GM21381 (cell line): ENCODE data around the gene PHF19.

Experiments
- ATAC-seq: cut with Tn5 transposase; IDR thresholded peaks from one replicate; pipeline ENCODE4 v1.9.1; 2021; ENCODE audit warnings: mild to moderate bottlenecking, moderate library complexity; ENCODE audit not compliant: unreplicated experiment

The PHF19 gene

DNA sequence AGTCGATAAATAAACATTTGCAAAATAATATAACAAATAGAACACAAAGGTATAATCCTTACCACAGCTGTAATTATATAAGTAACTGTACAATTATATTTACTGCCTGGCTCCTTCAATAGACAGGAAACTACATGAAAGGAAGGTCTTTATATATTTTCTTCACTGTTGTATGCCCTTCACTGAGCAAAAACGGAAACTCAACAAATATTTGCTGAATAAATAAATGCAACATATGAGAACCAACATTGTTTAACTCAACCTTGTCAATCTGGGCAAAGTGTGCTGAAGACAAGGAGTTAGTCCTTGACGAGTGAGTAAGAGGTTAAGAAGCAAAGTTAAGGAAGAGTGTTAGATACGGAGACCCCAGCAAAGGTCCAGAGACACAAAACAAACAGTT is 56.9 kb downstream of the PHF19 start:
- ATAC-seq, result no peak

DNA sequence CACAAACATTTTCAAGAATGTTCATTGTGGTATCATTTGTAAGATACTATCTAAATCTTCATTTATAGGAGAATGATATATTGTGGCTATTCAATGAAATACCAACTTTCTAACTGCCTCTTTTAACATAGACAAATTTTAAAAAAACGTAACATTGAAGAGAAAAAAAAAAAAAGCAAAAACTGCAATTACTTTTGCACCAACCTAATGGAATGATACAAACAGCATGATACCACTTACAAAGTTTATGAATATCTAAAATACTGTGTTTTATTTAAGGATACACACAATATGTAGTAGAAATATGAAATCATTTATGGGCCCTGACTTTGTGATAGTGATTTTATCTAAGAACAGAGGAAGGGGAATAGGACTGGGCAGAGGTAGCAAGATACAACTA is 58.4 kb downstream of the PHF19 start:
- no peak for ATAC-seq

DNA sequence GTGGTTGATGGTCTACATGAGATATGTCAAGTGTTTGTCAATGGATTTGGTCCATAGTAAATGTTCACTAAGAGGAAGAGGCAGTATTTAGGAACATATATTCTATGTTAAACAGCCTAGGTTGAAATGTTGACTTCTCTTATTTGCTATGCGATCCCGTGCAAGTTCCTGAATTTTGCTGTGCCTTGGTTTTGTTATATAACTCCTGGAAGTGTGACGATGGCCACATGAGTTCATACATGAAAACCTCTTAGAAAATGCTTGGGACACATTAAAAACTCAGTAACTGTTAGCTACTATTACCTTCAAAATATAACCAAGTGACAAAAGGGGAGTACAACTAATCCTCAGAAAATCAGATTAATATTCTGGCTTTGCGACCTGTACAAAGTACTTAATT is 61.9 kb downstream of the PHF19 start:
- ATAC-seq, result no peak

DNA sequence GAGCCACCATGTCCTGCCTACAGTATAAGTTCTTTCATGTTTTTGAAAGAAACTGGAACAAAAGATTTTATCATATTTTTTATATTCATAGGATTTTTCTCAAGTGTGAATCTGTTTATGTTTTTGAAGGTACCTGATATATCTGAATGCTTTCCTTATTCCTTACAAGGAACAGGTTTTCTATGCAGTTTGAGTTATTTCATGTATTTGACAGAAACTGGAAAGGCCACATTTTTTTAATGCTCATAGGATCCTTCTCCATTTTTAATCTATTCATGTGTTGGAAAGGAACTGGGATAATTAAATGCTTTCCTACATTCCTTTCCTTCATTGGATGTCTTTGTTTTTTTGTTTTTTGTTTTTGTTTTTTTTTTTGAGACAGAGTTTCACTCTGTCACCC is 68.1 kb downstream of the PHF19 start:
- no peak for ATAC-seq

DNA sequence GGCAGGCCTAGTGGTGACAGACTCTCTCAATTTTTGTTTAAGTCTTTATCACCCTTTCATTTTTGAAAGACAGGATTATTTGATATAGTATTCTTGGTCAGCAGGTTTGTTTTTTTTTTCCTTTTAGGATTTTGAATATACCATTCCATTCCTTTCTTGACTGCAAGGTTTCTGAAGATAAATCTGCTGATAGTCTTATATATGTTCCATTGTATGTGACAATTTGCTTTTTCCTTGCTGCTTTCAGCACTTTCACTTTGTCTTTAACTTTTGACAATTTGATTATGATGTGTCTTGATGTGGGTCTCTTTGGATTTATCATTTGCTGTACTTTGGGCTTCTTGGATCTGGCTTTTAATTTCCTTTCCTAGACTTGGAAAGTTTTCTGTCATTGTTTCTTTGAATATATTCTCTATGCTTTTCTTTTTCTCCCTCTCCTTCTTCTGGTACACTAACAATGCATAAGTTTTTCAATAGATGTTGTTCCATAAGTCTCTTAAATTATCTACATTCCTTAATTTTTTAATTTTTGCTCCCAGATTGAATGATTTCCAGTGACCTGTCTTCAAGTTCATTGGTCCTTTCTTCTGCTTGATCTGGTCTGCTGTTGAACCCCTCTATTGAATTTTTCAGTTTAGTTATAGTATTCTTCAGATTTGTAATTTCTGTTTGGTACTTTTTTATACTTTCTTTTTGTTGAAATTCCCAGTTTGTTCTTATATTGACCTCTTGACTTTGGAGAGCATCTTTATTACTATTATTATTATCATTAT is 69.2 kb downstream of the PHF19 start:
- ATAC-seq, result no peak
